ENCODE measurements around the gene TARS2. TPM values are rescaled to one million over a fixed set of nuclear protein-coding genes. Genes with fewer than 3 reads are reported as not detected.

The TARS2 gene
- total RNA-seq, 1 experiment from 2014 or later = 30.6 TPM

DNA sequence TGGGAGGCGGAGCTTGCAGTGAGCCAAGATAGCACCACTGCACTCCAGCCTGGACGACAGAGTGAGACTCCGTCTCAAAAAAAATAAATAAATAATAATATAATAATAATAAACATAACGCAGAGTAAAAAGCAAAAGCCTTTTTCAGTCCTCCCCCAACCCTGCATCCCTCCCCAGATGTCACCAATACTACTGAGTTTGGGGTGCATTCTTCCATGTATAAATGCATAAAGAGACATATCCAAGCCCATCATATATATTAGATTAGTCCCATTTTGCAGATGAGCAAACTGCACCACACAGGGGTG lies 61.1 kb downstream of the TARS2 start:
- Mint-ChIP-seq H3K4me1 (ENCODE audit: low read depth, unreplicated experiment) (peaks cover 27% of the 10 kb centered on the region), H3K4me3 (ENCODE audit: unreplicated experiment) (peak overlapping the region; percentile 80), H3K27ac (ENCODE audit: unreplicated experiment) (peak overlapping the region; percentile 69), H3K27me3 (ENCODE audit: insufficient read depth, unreplicated experiment) (no peaks in the 10 kb centered on the region), H3K9me3 (ENCODE audit: unreplicated experiment) (no peaks in the 10 kb centered on the region), H3K36me3 (ENCODE audit: insufficient read depth, unreplicated experiment) (peaks cover 26% of the 10 kb centered on the region)
- ChIA-PET POLR2A (interaction anchor here (0.5 to 1.7 kb wide), 4 partner anchors 11 to 32 kb away, joined by 4 to 5 read pairs (median 4); no protein-coding TSS in a partner anchor), CTCF (interaction anchor here (1.0 to 1.7 kb wide), 3 partner anchors 10 to 16 kb away, joined by 3 to 11 read pairs (median 5); no protein-coding TSS in a partner anchor)
- Histone ChIP-seq H3K27me3 (replicated peaks; ENCODE audit: control insufficient read depth, insufficient read depth, low read length) (no peaks in the 10 kb centered on the region), H3K9me3 (no peaks in the 10 kb centered on the region), H3K36me3 (ENCODE audit: control insufficient read depth, insufficient read depth, low read length) (no peaks in the 10 kb centered on the region), H3K4me3 (ENCODE audit: low read depth, low read length) (peak overlapping the region; percentile 82), H3K4me1 (peaks cover 39% of the 10 kb centered on the region)
- TF ChIP-seq, protein P1, sequence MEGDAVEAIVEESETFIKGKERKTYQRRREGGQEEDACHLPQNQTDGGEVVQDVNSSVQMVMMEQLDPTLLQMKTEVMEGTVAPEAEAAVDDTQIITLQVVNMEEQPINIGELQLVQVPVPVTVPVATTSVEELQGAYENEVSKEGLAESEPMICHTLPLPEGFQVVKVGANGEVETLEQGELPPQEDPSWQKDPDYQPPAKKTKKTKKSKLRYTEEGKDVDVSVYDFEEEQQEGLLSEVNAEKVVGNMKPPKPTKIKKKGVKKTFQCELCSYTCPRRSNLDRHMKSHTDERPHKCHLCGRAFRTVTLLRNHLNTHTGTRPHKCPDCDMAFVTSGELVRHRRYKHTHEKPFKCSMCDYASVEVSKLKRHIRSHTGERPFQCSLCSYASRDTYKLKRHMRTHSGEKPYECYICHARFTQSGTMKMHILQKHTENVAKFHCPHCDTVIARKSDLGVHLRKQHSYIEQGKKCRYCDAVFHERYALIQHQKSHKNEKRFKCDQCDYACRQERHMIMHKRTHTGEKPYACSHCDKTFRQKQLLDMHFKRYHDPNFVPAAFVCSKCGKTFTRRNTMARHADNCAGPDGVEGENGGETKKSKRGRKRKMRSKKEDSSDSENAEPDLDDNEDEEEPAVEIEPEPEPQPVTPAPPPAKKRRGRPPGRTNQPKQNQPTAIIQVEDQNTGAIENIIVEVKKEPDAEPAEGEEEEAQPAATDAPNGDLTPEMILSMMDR (IDR thresholded peaks at IDR 0.05; ENCODE audit: insufficient read depth in 1 of 2, low read depth in 1 of 2, low read length in 1 of 2, severe bottlenecking in 1 of 2, unreplicated experiment in 1 of 2) = no peak
- DNase-seq = no peak
- intact Hi-C loops (cut with micrococcal nuclease; ENCODE audit: unreplicated experiment) = loop anchor here (1.0 to 5.0 kb wide), 2 partner anchors 16 to 61 kb away; partner anchors contain the start of gene TARS2
- no TSS peak for BruUV-seq (replicated peaks)

DNA sequence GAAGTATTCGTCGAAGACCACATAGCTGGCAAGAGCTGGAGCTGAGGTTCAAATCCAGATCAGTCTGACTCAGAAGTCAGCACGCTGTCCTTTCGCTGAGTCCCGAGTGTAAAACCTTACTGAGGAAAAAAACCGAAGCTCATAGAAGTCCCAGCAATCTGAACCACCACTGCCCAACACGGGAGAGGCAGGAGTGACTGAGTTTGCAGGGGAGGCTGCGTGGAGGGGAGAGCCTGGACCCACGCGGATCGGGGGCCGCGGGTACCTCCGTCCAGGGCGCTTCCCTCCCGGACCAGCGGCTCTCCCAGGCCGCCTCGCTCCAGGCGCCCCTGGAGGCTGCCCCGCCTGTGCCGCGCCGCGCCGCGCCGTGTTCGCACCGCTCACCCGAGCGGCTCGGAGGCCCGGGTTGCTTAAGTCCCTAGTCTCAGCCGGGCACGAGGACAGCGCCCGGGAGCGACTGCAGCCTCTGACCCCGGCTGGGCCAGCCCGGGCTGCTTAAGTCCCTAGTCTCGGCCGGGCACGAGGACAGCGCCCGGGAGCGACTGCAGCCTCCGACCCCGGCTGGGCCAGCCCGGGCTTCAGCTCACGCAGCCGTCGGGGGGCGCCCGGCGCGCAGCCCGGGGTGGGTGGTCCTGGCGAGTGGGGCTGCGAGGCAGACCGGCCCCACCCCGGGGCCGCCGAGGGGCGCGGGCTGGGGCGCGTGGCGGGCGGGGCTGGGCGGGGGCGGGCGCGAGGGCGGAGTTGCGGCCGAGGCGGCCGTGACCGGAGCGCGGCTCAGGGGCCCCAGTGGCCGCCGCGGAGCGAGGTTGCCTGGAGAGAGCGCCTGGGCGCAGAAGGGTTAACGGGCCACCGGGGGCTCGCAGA lies 61.6 kb downstream of the TARS2 start, which contains the start of gene ADAMTSL4:
ADAMTSL4 (plus strand) TSS at position 777 of the 864 bp plus-strand sequence. CDS start 2,881 bp downstream, outside the sequence.
- H3K4me3 ChIP-seq (ENCODE audit: low read depth, low read length) = peak within 1 kb of the TSS; percentile 82
- no peaks in the 10 kb centered on the region for H3K9me3 Mint-ChIP-seq (ENCODE audit: unreplicated experiment)
- no peaks in the 10 kb centered on the region for H3K36me3 ChIP-seq (ENCODE audit: control insufficient read depth, insufficient read depth, low read length)
- H3K4me3 Mint-ChIP-seq (ENCODE audit: unreplicated experiment) = peak within 1 kb of the TSS; percentile 80
- H3K4me1 ChIP-seq = peaks cover 44% of the 10 kb centered on the region
- no peaks in the 10 kb centered on the region for H3K9me3 ChIP-seq
- TF ChIP-seq, protein P1 (IDR thresholded peaks at IDR 0.05; ENCODE audit: insufficient read depth in 1 of 2, low read depth in 1 of 2, low read length in 1 of 2, severe bottlenecking in 1 of 2, unreplicated experiment in 1 of 2) = peak in 1 of 2 experiments; percentile 12
- peak within 1 kb of the TSS; percentile 92 for H3K27ac Mint-ChIP-seq (ENCODE audit: unreplicated experiment)
- H3K36me3 Mint-ChIP-seq (ENCODE audit: insufficient read depth, unreplicated experiment) = peaks cover 21% of the 10 kb centered on the region
- peak; percentile 74 to 85 for DNase-seq
- H3K27me3 Mint-ChIP-seq (ENCODE audit: insufficient read depth, unreplicated experiment) = no peaks in the 10 kb centered on the region
- intact Hi-C loops (cut with micrococcal nuclease; ENCODE audit: unreplicated experiment) = loop anchor here (1.0 to 5.0 kb wide), 3 partner anchors 17 to 85 kb away; partner anchors contain the start of gene TARS2
- H3K27me3 ChIP-seq (replicated peaks; ENCODE audit: control insufficient read depth, insufficient read depth, low read length) = no peaks in the 10 kb centered on the region
- H3K4me1 Mint-ChIP-seq (ENCODE audit: low read depth, unreplicated experiment) = peaks cover 22% of the 10 kb centered on the region
- ChIA-PET CTCF (interaction anchor here (1.0 to 1.7 kb wide), 3 partner anchors 11 to 16 kb away, joined by 3 to 11 read pairs (median 5); no protein-coding TSS in a partner anchor), POLR2A (interaction anchor here (0.5 to 1.7 kb wide), 6 partner anchors 12 to 81 kb away, joined by 3 to 6 read pairs (median 4); partner anchors contain the start of genes ENSA and MCL1)
- TSS peak; percentile 34 for BruUV-seq (replicated peaks)

DNA sequence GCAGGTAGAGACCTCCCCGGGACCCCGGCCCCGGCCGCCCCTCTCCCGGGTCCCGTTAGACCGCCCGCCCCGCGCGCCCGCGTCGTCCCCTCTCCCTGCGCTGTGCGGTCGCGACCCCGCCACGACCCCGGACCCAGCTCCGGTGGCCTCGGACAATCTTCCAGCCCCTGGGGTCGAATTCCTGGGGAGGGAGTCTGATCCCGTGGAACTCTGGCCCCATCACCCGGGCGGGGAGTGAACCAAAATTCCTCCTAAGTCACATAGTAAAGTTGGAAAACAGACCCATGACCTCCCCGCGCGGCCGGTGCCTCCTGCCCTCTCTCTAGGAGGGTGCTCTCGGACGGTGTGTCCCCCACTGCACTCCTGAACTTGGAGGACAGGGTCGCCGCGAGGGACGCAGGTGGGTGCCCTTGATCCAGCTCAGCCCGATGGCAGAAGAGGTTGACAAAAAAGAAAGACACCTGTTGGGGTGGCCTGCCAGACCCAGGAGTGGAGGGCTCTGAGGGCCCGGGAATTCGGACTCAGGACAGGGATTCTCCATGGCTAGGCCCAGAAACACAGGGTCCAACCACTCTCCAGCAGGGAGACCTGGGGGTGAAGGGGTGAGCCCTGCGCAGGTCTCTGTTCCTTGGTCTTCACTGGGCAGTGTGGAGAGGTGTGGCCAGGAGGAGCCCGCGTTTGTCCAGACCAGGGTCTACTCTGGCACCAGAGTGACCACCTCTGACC lies 62.4 kb downstream of the TARS2 start:
- Histone ChIP-seq H3K36me3 (ENCODE audit: control insufficient read depth, insufficient read depth, low read length) (no peaks in the 10 kb centered on the region), H3K4me3 (ENCODE audit: low read depth, low read length) (peak overlapping the region; percentile 82), H3K27me3 (replicated peaks; ENCODE audit: control insufficient read depth, insufficient read depth, low read length) (no peaks in the 10 kb centered on the region), H3K4me1 (peaks cover 44% of the 10 kb centered on the region), H3K9me3 (no peaks in the 10 kb centered on the region)
- H3K27ac Mint-ChIP-seq (ENCODE audit: unreplicated experiment) = peak overlapping the region; percentile 92
- TF ChIP-seq, protein P1 (IDR thresholded peaks at IDR 0.05; ENCODE audit: insufficient read depth in 1 of 2, low read depth in 1 of 2, low read length in 1 of 2, severe bottlenecking in 1 of 2, unreplicated experiment in 1 of 2) = no peak
- BruUV-seq (replicated peaks) = TSS peak; percentile 43
- H3K36me3 Mint-ChIP-seq (ENCODE audit: insufficient read depth, unreplicated experiment) = peaks cover 25% of the 10 kb centered on the region
- peaks cover 21% of the 10 kb centered on the region for H3K4me1 Mint-ChIP-seq (ENCODE audit: low read depth, unreplicated experiment)
- no peaks in the 10 kb centered on the region for H3K9me3 Mint-ChIP-seq (ENCODE audit: unreplicated experiment)
- ChIA-PET POLR2A (interaction anchor here (0.5 to 1.7 kb wide), 5 partner anchors 11 to 80 kb away, joined by 3 to 6 read pairs (median 4); partner anchors contain the start of genes ENSA and MCL1), CTCF (interaction anchor here (0.5 to 1.9 kb wide), 5 partner anchors 10 to 310 kb away, joined by 3 to 11 read pairs (median 5); no protein-coding TSS in a partner anchor)
- H3K27me3 Mint-ChIP-seq (ENCODE audit: insufficient read depth, unreplicated experiment) = no peaks in the 10 kb centered on the region
- intact Hi-C loops (cut with micrococcal nuclease; ENCODE audit: unreplicated experiment) = loop anchor here (1.0 to 5.0 kb wide), 2 partner anchors 62 to 85 kb away; partner anchors contain the start of gene TARS2
- peak; percentile 73 to 75 for DNase-seq
- peak overlapping the region; percentile 80 for H3K4me3 Mint-ChIP-seq (ENCODE audit: unreplicated experiment)

All from Caco-2 (cell line).